IMR-90 (cell line): Measurements from ENCODE around the gene RAPGEF3. TPM values are rescaled to one million over a fixed set of nuclear protein-coding genes. Genes with fewer than 3 reads are reported as not detected.

Source experiments
- ATAC-seq: fragments of 200-7000 bp; cut with Tn5 transposase; 2 replicates; pipeline ENCODE4 v1.9.1; 2020; ENCODE audit warnings: low read depth, mild to moderate bottlenecking, moderate library complexity
- BruUV-seq: library from RNA; stranded (reverse); fragments of 400-500 nt; replicated peaks from 2 replicates; lab custom pipeline; 2021; lab: Mats Ljungman, UMichigan
- CTCF ChIA-PET: fragments of 300-600 bp; formaldehyde crosslinking; extraction: SDS; loops from one replicate; lab custom pipeline; 2021; ENCODE audit warnings: antibody characterized with exemption; lab: Yijun Ruan, JAX
- POLR2A ChIA-PET: fragments of 300-600 bp; sonication (Branson Sonifier 250); formaldehyde crosslinking; loops from one replicate; lab custom pipeline; 2022; ENCODE audit warnings: antibody characterized with exemption; ENCODE audit not compliant: unreplicated experiment; lab: Charles Lee
- DNase-seq: peaks from one replicate; pipeline ENCODE4 v3.0.0; 2013
- H2AFZ ChIP-seq: replicated peaks from 2 replicates; pipeline ENCODE3; 2013; ENCODE audit warnings: low read length, mild to moderate bottlenecking; ENCODE audit not compliant: poor library complexity
- H2AK5ac ChIP-seq: 2 replicates; pipeline ENCODE4 v1.6.1; 2013; ENCODE audit warnings: low read depth, low read length, inconsistent platforms
- H2AK9ac ChIP-seq: replicated peaks from 2 replicates; pipeline ENCODE3; 2013; ENCODE audit warnings: mild to moderate bottlenecking, low read depth, low read length, moderate library complexity; ENCODE audit not compliant: poor library complexity
- H2BK120ac ChIP-seq: 2 replicates; pipeline ENCODE4 v1.6.1; 2013; ENCODE audit warnings: low read depth, low read length, inconsistent platforms
- H2BK15ac ChIP-seq: 3 replicates; pipeline ENCODE4 v1.6.1; 2013; ENCODE audit warnings: low read depth, low read length, inconsistent platforms
- H2BK20ac ChIP-seq: 2 replicates; pipeline ENCODE4 v1.6.1; 2013; ENCODE audit warnings: low read depth, mild to moderate bottlenecking, inconsistent platforms, low read length, moderate library complexity
- H2BK5ac ChIP-seq: 2 replicates; pipeline ENCODE4 v1.6.1; 2013; ENCODE audit warnings: mild to moderate bottlenecking, low read depth, low read length, inconsistent platforms; ENCODE audit not compliant: poor library complexity, severe bottlenecking
- H3K14ac ChIP-seq: replicated peaks from 2 replicates; pipeline ENCODE4 v1.6.1; 2013; ENCODE audit warnings: low read depth, low read length, inconsistent platforms
- H3K18ac ChIP-seq: 2 replicates; pipeline ENCODE4 v1.6.1; 2013; ENCODE audit warnings: low read depth, low read length, control low read depth
- H3K23ac ChIP-seq: 2 replicates; pipeline ENCODE4 v1.6.1; 2013; ENCODE audit warnings: low read depth, low read length, inconsistent platforms
- H3K27ac ChIP-seq: 2 replicates; pipeline ENCODE4 v1.5.1; 2013; ENCODE audit warnings: mild to moderate bottlenecking, control low read depth, low read length; ENCODE audit not compliant: insufficient read depth
- H3K27me3 ChIP-seq: 2 replicates; pipeline ENCODE4 v1.6.1; 2013; ENCODE audit warnings: low read length; ENCODE audit not compliant: control insufficient read depth, insufficient read depth
- H3K36me3 ChIP-seq: 2 replicates; pipeline ENCODE4 v1.6.1; 2013; ENCODE audit warnings: low read length, mixed read lengths; ENCODE audit not compliant: control insufficient read depth, insufficient read depth
- H3K4ac ChIP-seq: 2 replicates; pipeline ENCODE4 v1.6.1; 2013; ENCODE audit warnings: low read depth, low read length, inconsistent platforms
- H3K4me1 ChIP-seq: 2 replicates; pipeline ENCODE4 v1.6.1; 2013; ENCODE audit warnings: low read length, mixed read lengths; ENCODE audit not compliant: control insufficient read depth, insufficient read depth
- H3K4me2 ChIP-seq: 2 replicates; pipeline ENCODE4 v1.6.1; 2013; ENCODE audit warnings: low read depth, mild to moderate bottlenecking, control low read depth, low read length, moderate library complexity
- H3K4me3 ChIP-seq: 2 replicates; pipeline ENCODE4 v1.5.1; 2013; ENCODE audit warnings: low read depth, mild to moderate bottlenecking, control low read depth, low read length, moderate library complexity; ENCODE audit not compliant: insufficient read depth
- H3K56ac ChIP-seq: 2 replicates; pipeline ENCODE4 v1.6.1; 2013; ENCODE audit warnings: low read length, inconsistent platforms; ENCODE audit not compliant: insufficient read depth; ENCODE audit errors: extremely low read depth
- H3K79me1 ChIP-seq, 2 experiments: 2 replicates each; pipeline ENCODE4 v1.6.1; 2013; ENCODE audit warnings: low read length in 2 of 2, inconsistent platforms in 1 of 2, low read depth in 1 of 2
- H3K9ac ChIP-seq: 2 replicates; pipeline ENCODE4 v1.6.1; 2013; ENCODE audit warnings: low read depth, low read length, control low read depth
- H3K9me1 ChIP-seq: 2 replicates; pipeline ENCODE4 v1.6.1; 2013; ENCODE audit warnings: low read length, inconsistent platforms; ENCODE audit not compliant: insufficient read depth
- H3K9me3 ChIP-seq: 2 replicates; pipeline ENCODE4 v1.6.1; 2013; ENCODE audit warnings: low read length; ENCODE audit not compliant: control insufficient read depth, insufficient read depth
- H4K20me1 ChIP-seq: 2 replicates; pipeline ENCODE4 v1.6.1; 2013; ENCODE audit warnings: low read length, inconsistent platforms; ENCODE audit not compliant: insufficient read depth
- H4K5ac ChIP-seq: 2 replicates; pipeline ENCODE4 v1.6.1; 2013; ENCODE audit warnings: mild to moderate bottlenecking, low read depth, low read length, control low read depth
- H4K8ac ChIP-seq, 2 experiments: 2 replicates each; pipeline ENCODE4 v1.6.1; 2013; ENCODE audit warnings: low read depth in 2 of 2, low read length in 2 of 2, control low read depth in 1 of 2, inconsistent platforms in 1 of 2
- H4K91ac ChIP-seq: 2 replicates; pipeline ENCODE4 v1.6.1; 2013; ENCODE audit warnings: low read depth, low read length, inconsistent platforms; ENCODE audit not compliant: insufficient read depth
- BHLHE40 ChIP-seq: fragments of 150-350 bp; IDR thresholded peaks from 2 replicates; pipeline ENCODE4 v1.6.1; 2016; ENCODE audit warnings: mild to moderate bottlenecking, low read depth, low read length
- CTCF ChIP-seq: conservative IDR thresholded peaks from 2 replicates; pipeline ENCODE4 v1.5.1; 2012; ENCODE audit warnings: mild to moderate bottlenecking, low read depth, low read length, improper control_type of control experiment
- MAZ ChIP-seq: IDR thresholded peaks from 2 replicates; pipeline ENCODE4 v1.6.1; 2012; ENCODE audit warnings: low read depth, mild to moderate bottlenecking, low read length, improper control_type of control experiment, moderate library complexity, borderline replicate concordance
- NFE2L2 ChIP-seq: fragments of 150-350 bp; IDR thresholded peaks from 2 replicates; pipeline ENCODE4 v1.6.1; 2016; ENCODE audit warnings: low read depth, mild to moderate bottlenecking, low read length
- RAD21 ChIP-seq: IDR thresholded peaks from 2 replicates; pipeline ENCODE4 v1.6.1; 2012; ENCODE audit warnings: low read length, improper control_type of control experiment
- RCOR1 ChIP-seq: IDR thresholded peaks from 2 replicates; pipeline ENCODE4 v1.6.1; 2012; ENCODE audit warnings: mild to moderate bottlenecking, low read length, improper control_type of control experiment; ENCODE audit not compliant: insufficient replicate concordance
- WGBS, 2 experiments: methylation state at CpG; one replicate each; pipeline versions ENCODE4 v1.1.5 to v1.1.7; 2013; ENCODE audit warnings: missing lambda C conversion rate in 2 of 2; ENCODE audit not compliant: insufficient read length in 1 of 2; ENCODE audit errors: extremely low coverage in 2 of 2; 5-methylcytosine and 5-hydroxymethylcytosine counted together
- dilution Hi-C: fragments of 300-500 bp; cut with HindIII; formaldehyde crosslinking; loops from one replicate; pipeline ENCODE4 v1.14.3; 2018; ENCODE audit warnings: low sequenced_read_pairs; ENCODE audit not compliant: unreplicated experiment
- in situ Hi-C: fragments of 300-500 bp; cut with MboI; formaldehyde crosslinking; loops from 3 replicates; pipeline ENCODE4 v1.14.3; 2019; ENCODE audit warnings: low sequenced_read_pairs, inconsistent platforms, mixed read lengths
- intact Hi-C: fragments of 100-400 bp; cut with micrococcal nuclease; formaldehyde crosslinking; loops from 2 replicates; pipeline ENCODE4 v1.10.0; 2022
- polyA plus RNA-seq, 3 experiments: library from polyadenylated mRNA; depleted of rRNA; stranded (reverse); fragments of >200 nt; gene quantifications; 2 replicates each; pipeline ENCODE4 v1.2.3, GENCODE V29; 2012; ENCODE audit warnings: low replicate concordance in 1 of 3
- total RNA-seq: library from RNA; depleted of rRNA; stranded (reverse); fragments of >200 nt; gene quantifications from 2 replicates; pipeline ENCODE4 v1.2.3, GENCODE V29; 2012

RAPGEF3 gene
- total and polyA plus RNA-seq, 2 of the 4 experiments (the other 2 are of a cell fraction), result 1.3 to 2.0 TPM

GRCh38 chr12:47773858-47774580 lies 15.3 kb upstream of the RAPGEF3 start (continued):
- no peak for TF ChIP-seq BHLHE40
- no peak for TF ChIP-seq NFE2L2

GRCh38 chr12:47773062-47773857 lies 14.6 kb upstream of the RAPGEF3 start, which contains the start of gene SLC48A1:
SLC48A1 (plus strand) TSS chr12:47773238; CDS start chr12:47773305, 67 bp downstream.
- Histone ChIP-seq H3K56ac (no peak within 1 kb of the TSS), H3K4ac (peak within 1 kb of the TSS; percentile 81), H3K9me3 (no peaks in the 10 kb centered on the region), H3K9me1 (peaks cover 10% of the 10 kb centered on the region; the same call in 1 of the 2 replicates), H2AK9ac (peak within 1 kb of the TSS; percentile 75), H4K20me1 (no peaks in the 10 kb centered on the region), H3K14ac (peak within 1 kb of the TSS; percentile 78), H3K4me1 (peaks cover 28% of the 10 kb centered on the region), H4K91ac (no peak within 1 kb of the TSS), H3K4me2 (peak within 1 kb of the TSS; percentile 92), H3K9ac (peak within 1 kb of the TSS; percentile 69), H3K36me3 (no peaks in the 10 kb centered on the region), H3K27me3 (no peaks in the 10 kb centered on the region), H2BK20ac (no peak within 1 kb of the TSS), H3K79me1 (peaks cover 0 to 11% of the 10 kb centered on the region in 2 experiments; a peak in 1 of 4 replicates), H2BK15ac (no peak within 1 kb of the TSS), H3K4me3 (peak within 1 kb of the TSS; percentile 92), H2BK5ac (no peak within 1 kb of the TSS), H3K23ac (peak within 1 kb of the TSS; percentile 89), H2AK5ac (peak within 1 kb of the TSS; percentile 40), H2BK120ac (no peak within 1 kb of the TSS), H4K8ac (peak within 1 kb of the TSS; percentile 78 to 92; a peak in 2 of 4 replicates), H2AFZ (peak within 1 kb of the TSS; percentile 92), H4K5ac (peak within 1 kb of the TSS; percentile 58; the same call in 1 of the 2 replicates), H3K27ac (peak within 1 kb of the TSS; percentile 5; the same call in 1 of the 2 replicates), H3K18ac (peak within 1 kb of the TSS; percentile 48; the same call in 1 of the 2 replicates)
- peak; percentile 64; the same call in 1 of the 2 replicates for TF ChIP-seq MAZ
- TF ChIP-seq RAD21, result no peak
- TF ChIP-seq CTCF, result peak; percentile 39
- peak; percentile 7 for TF ChIP-seq RCOR1
- intact Hi-C loops (loop anchor here (5.0 to 10.0 kb wide), 2 partner anchors 226 to 738 kb away; no protein-coding TSS in a partner anchor), dilution Hi-C loops (no loop called here), in situ Hi-C loops (no loop called here)
- WGBS, 2 experiments, result 0% methylated on average over 69 of the region's 106 CpGs; no CpG with 5 or more reads in 1 of the 2 experiments
- DNase-seq (peak; percentile 46), ATAC-seq (peak; percentile 90)
- ChIA-PET POLR2A (no interaction called here), CTCF (interaction anchor here (0.7 to 1.0 kb wide), 5 partner anchors 13 to 65 kb away, joined by 3 to 4 read pairs (median 4); no protein-coding TSS in a partner anchor)
- no TSS peak for BruUV-seq
